ENCODE results near the gene PTPN6. TPM values are rescaled to one million over a fixed set of nuclear protein-coding genes. Genes with fewer than 3 reads are reported as not detected.

The PTPN6 gene
- total RNA-seq, 4 donors from 2014 or later, result 11.9 to 31.5 (median 20.8) TPM

- DNase-seq (ENCODE audit: low spot score in 2 of 2), result no peak
- H3K27me3 ChIP-seq, result no peaks in the 10 kb centered on the region
- no peak overlapping the region for H3K4me3 ChIP-seq
- peaks cover 3 to 88% (median 18%) of the 10 kb centered on the region in 3 donors for H3K36me3 ChIP-seq
- no peak overlapping the region for H3K27ac ChIP-seq
- no peaks in the 10 kb centered on the region for H3K4me1 ChIP-seq
- H3K9me3 ChIP-seq, result no peaks in the 10 kb centered on the region
- TF ChIP-seq EP300 (IDR thresholded peaks at IDR 0.05) (no peak), POLR2A (IDR thresholded peaks at IDR 0.05) (no peak), CTCF (IDR thresholded peaks at IDR 0.05) (no peak)
These were observed 29.6 kb downstream of the PTPN6 start for GRCh38 chr12:6980740-6981139.

- Histone ChIP-seq H3K9me3 (no peaks in the 10 kb centered on the region), H3K27me3 (no peaks in the 10 kb centered on the region), H3K4me1 (no peaks in the 10 kb centered on the region), H3K27ac (peak overlapping the region in 1 of 4 donors; percentile 23), H3K36me3 (peaks cover 3 to 88% (median 12%) of the 10 kb centered on the region in 3 donors), H3K4me3 (no peak overlapping the region)
- WGBS, 2 donors, result 73 to 83% methylated on average over 10 of the region's 10 CpGs
- TF ChIP-seq EP300 (IDR thresholded peaks at IDR 0.05), result no peak
- no peak for TF ChIP-seq CTCF (IDR thresholded peaks at IDR 0.05)
- TF ChIP-seq POLR2A (IDR thresholded peaks at IDR 0.05), result no peak
- no peak for DNase-seq (ENCODE audit: low spot score in 2 of 2)
These were observed 30.2 kb downstream of the PTPN6 start for GRCh38 chr12:6981152-6982052.

- peaks cover 3 to 77% (median 6%) of the 10 kb centered on the region in 3 donors for H3K36me3 ChIP-seq
- H3K4me1 ChIP-seq, result no peaks in the 10 kb centered on the region
- 73 to 79% methylated on average over 7 of the region's 7 CpGs for WGBS, 2 donors
- H3K27ac ChIP-seq, result no peak overlapping the region
- no peak overlapping the region for H3K4me3 ChIP-seq
- H3K9me3 ChIP-seq, result no peaks in the 10 kb centered on the region
- TF ChIP-seq CTCF (IDR thresholded peaks at IDR 0.05), result no peak
- no peak for TF ChIP-seq POLR2A (IDR thresholded peaks at IDR 0.05)
- no peak for TF ChIP-seq EP300 (IDR thresholded peaks at IDR 0.05)
- no peaks in the 10 kb centered on the region for H3K27me3 ChIP-seq
- DNase-seq (ENCODE audit: low spot score in 2 of 2), result no peak
These were observed 31.4 kb downstream of the PTPN6 start for GRCh38 chr12:6982532-6982931.

GRCh38 chr12:6987956-6988553 lies 36.9 kb downstream of the PTPN6 start:
- no peak overlapping the region for H3K4me3 ChIP-seq
- 88% methylated on average over 11 of the region's 11 CpGs for WGBS, 2 donors
- no peak for DNase-seq (ENCODE audit: low spot score in 2 of 2)
- no peak for TF ChIP-seq POLR2A (IDR thresholded peaks at IDR 0.05)
- no peak for TF ChIP-seq EP300 (IDR thresholded peaks at IDR 0.05)
- no peak for TF ChIP-seq CTCF (IDR thresholded peaks at IDR 0.05)
- H3K36me3 ChIP-seq, result peaks cover 3 to 38% (median 6%) of the 10 kb centered on the region in 3 donors
- no peaks in the 10 kb centered on the region for H3K4me1 ChIP-seq
- H3K27ac ChIP-seq, result no peak overlapping the region
- H3K27me3 ChIP-seq, result no peaks in the 10 kb centered on the region
- H3K9me3 ChIP-seq, result no peaks in the 10 kb centered on the region

- Histone ChIP-seq H3K4me1 (no peaks in the 10 kb centered on the region), H3K4me3 (no peak overlapping the region), H3K9me3 (no peaks in the 10 kb centered on the region), H3K27ac (no peak overlapping the region), H3K27me3 (no peaks in the 10 kb centered on the region), H3K36me3 (peaks cover 0 to 51% (median 4%) of the 10 kb centered on the region in 3 donors)
- 59 to 66% methylated on average over 2 of the region's 2 CpGs for WGBS, 2 donors
- no peak for TF ChIP-seq CTCF (IDR thresholded peaks at IDR 0.05)
- no peak for TF ChIP-seq EP300 (IDR thresholded peaks at IDR 0.05)
- no peak for TF ChIP-seq POLR2A (IDR thresholded peaks at IDR 0.05)
- no peak for DNase-seq (ENCODE audit: low spot score in 2 of 2)
These were observed 44.9 kb downstream of the PTPN6 start for GRCh38 chr12:6996040-6996441.

Data from tibial nerve (tissue), 4 donors.